Heart right ventricle (tissue), 16 donors: ENCODE data around the gene KIF14. TPM values are rescaled to one million over a fixed set of nuclear protein-coding genes. Genes with fewer than 3 reads are reported as not detected.
"Not testable (repeated sequence)": the region's sequence is repeated elsewhere in the genome, so short reads cannot be mapped to it uniquely, and the experiment has no call there.

ENCODE experiments used
- ATAC-seq, 8 donors: fragments of 200-7000 bp; cut with Tn5 transposase; one replicate each; pipeline ENCODE4 v1.9.1; 2020; ENCODE audit warnings: mild to moderate bottlenecking in 8 of 8, moderate library complexity in 8 of 8, moderate number of reproducible peaks in 1 of 8
- DNase-seq, 2 donors: peaks; one replicate each; pipeline ENCODE4 v3.0.0-alpha.2; 2020
- H3K27ac ChIP-seq, 10 donors: fragments of 200-600 bp; sonication (generic) in 2 of 10; one replicate each; pipeline versions ENCODE4 v1.5.0 to v1.8.0; 2020 to 2022; ENCODE audit warnings: mild to moderate bottlenecking in 3 of 10
- H3K27me3 ChIP-seq, 7 donors: fragments of 200-600 bp; one replicate each; pipeline ENCODE4 v1.8.0; 2021 to 2022; ENCODE audit warnings: mild to moderate bottlenecking in 2 of 7
- H3K36me3 ChIP-seq, 9 donors: fragments of 200-600 bp; sonication (generic) in 1 of 9; one replicate each; pipeline versions ENCODE4 v1.5.0 to v1.8.0; 2020 to 2022; ENCODE audit warnings: mild to moderate bottlenecking in 2 of 9
- H3K4me1 ChIP-seq, 9 donors: fragments of 200-600 bp; sonication (generic) in 1 of 9; one replicate each; pipeline versions ENCODE4 v1.5.0 to v1.8.0; 2020 to 2022; ENCODE audit warnings: mild to moderate bottlenecking in 4 of 9
- H3K4me3 ChIP-seq, 10 donors: fragments of 200-600 bp; sonication (generic) in 2 of 10; one replicate each; pipeline versions ENCODE4 v1.5.0 to v1.8.0; 2020 to 2022; ENCODE audit warnings: mild to moderate bottlenecking in 7 of 10, moderate library complexity in 2 of 10
- H3K9me3 ChIP-seq, 11 donors: fragments of 200-600 bp in 10 of 11; sonication (generic) in 2 of 11; one replicate each; pipeline versions ENCODE4 v1.5.0 to v1.8.0; 2013 to 2022; ENCODE audit warnings: mild to moderate bottlenecking in 2 of 11, control low read depth in 1 of 11, moderate library complexity in 1 of 11
- CTCF ChIP-seq, 9 donors: fragments of 200-600 bp; sonication (generic) in 2 of 9; IDR thresholded peaks; one replicate each; pipeline versions ENCODE4 v1.5.0 to v1.8.0; 2021 to 2022; ENCODE audit warnings: antibody characterized with exemption in 9 of 9, mild to moderate bottlenecking in 5 of 9, moderate library complexity in 1 of 9
- WGBS, 2 donors: extraction: QIAGEN DNeasy Blood & Tissue Kit; methylation state at CpG; one replicate each; pipeline ENCODE4 v1.1.7; 2013; ENCODE audit warnings: inconsistent platforms in 1 of 2; 5-methylcytosine and 5-hydroxymethylcytosine counted together
- intact Hi-C, 10 donors: fragments of 100-400 bp; cut with DNase I; formaldehyde crosslinking; loops; one replicate each; pipeline versions ENCODE4 v1.11.1 to v1.14.2; 2022
- polyA plus RNA-seq, 2 donors: library from polyadenylated mRNA; stranded (reverse); fragments of 200-250 nt; gene quantifications; one replicate each; pipeline ENCODE4 v1.2.3, GENCODE V29; 2013
- total RNA-seq, 10 donors: library from RNA; stranded (reverse); fragmentation: NEBNext Ultra II Directional in 3 of 10; extraction: Animal tissue kit (Norgen Biotek cat#: 25700) in 3 of 10; gene quantifications; one replicate each; pipeline versions ENCODE4 v1.2.1 to v1.2.4, GENCODE V29; 2021 to 2023
- donor health status: Arrhythmogenic right ventricular cardiomyopathy.
- donor health status: ischemic (EF 13 %, LVEDD 7.1; RV severe dilation, severe dysfunction).
- donor health status: healthy with polysubstance abuse.
- donor health status: DM: no; HTN: yes; CAD: no.
- donor health status: DM: no; HTN: no; CAD: no.
- donor health status: ischemic (EF 25% LVEDD 6.9; RV normal size, moderate dysfunction).
- donor health status: ischemic (EF 25% LVEDD 5.7; RV mildly dilated, moderate dysfunction).
- donor health status: healthy.
- donor health status: DM: yes; HTN: yes; CAD: no.
- donor health status: Ischemic cardiomyopathy.
- donor health status: ischemic (EF 35%, LVEDD 5.7; RV mildly dilated, moderate dysfunction).
- donor health status: nonischemic (EF 11% LVEDD 7.7; RV severe dilation, severe dysfunction).
- donor health status: DM: yes; HTN: yes; CAD: no.
- donor health status: PGD.
- donor health status: ischemic (EF 29% LVEDD 5.4; RV normal size, mild dysfunction).
- donor health status: nonischemic (EF 23%, LVEDD 6.1; RV moderate dilation, normal function).

Gene KIF14
- total and polyA plus RNA-seq, 12 donors: under 0.01 to 1.3 (median 0.05) TPM; not detected in 2

GRCh38 chr1:200631375-200631774 is 10.8 kb upstream of the KIF14 start:
- no peak overlapping the region for H3K4me3 ChIP-seq
- peaks cover 0 to 20% (median 0%) of the 10 kb centered on the region in 9 donors for H3K4me1 ChIP-seq
- no peaks in the 10 kb centered on the region for H3K36me3 ChIP-seq
- 93 to 95% methylated on average over 1 of the region's 1 CpG for WGBS, 2 donors
- H3K9me3 ChIP-seq: no peaks in the 10 kb centered on the region
- no peak for ATAC-seq
- intact Hi-C loops: no loop called here
- no peak for DNase-seq
- H3K27me3 ChIP-seq: no peaks in the 10 kb centered on the region
- TF ChIP-seq CTCF (IDR thresholded peaks at IDR 0.05): no peak
- H3K27ac ChIP-seq: no peak overlapping the region

GRCh38 chr1:200630515-200630899 is 10.0 kb upstream of the KIF14 start:
- intact Hi-C loops, H3K4me3 ChIP-seq, DNase-seq, H3K27ac ChIP-seq, H3K9me3 ChIP-seq, ATAC-seq, H3K36me3 ChIP-seq, H3K27me3 ChIP-seq: not testable (repeated sequence)
- 97 to 98% methylated on average over 8 of the region's 8 CpGs for WGBS, 2 donors
- H3K4me1 ChIP-seq: peaks cover 0 to 20% (median 0%) of the 10 kb centered on the region in 9 donors

- Histone ChIP-seq H3K4me1 (peaks cover 0 to 24% (median 0%) of the 10 kb centered on the region in 9 donors), H3K27ac (no peak overlapping the region), H3K4me3 (no peak overlapping the region), H3K9me3 (no peaks in the 10 kb centered on the region), H3K27me3 (no peaks in the 10 kb centered on the region), H3K36me3 (no peaks in the 10 kb centered on the region)
- WGBS, 2 donors: 82 to 86% methylated on average over 9 of the region's 9 CpGs
- DNase-seq: no peak
- no peak for ATAC-seq
- TF ChIP-seq CTCF (IDR thresholded peaks at IDR 0.05): no peak
- intact Hi-C loops: loop anchor here in 5 of 10 donors (5.0 to 10.0 kb wide), 5 partner anchors 172 to 485 kb away; partner anchors contain the start of gene CACNA1S (in 1 of the 5)
Observed at GRCh38 chr1:200629876-200630514, 9.4 kb upstream of the KIF14 start.

GRCh38 chr1:200628223-200628881 is 7.8 kb upstream of the KIF14 start:
- intact Hi-C loops: loop anchor here in 5 of 10 donors (5.0 to 10.0 kb wide), 5 partner anchors 174 to 486 kb away; partner anchors contain the start of gene CACNA1S (in 1 of the 5)
- Histone ChIP-seq H3K27me3 (no peaks in the 10 kb centered on the region), H3K27ac (peak overlapping the region in 1 of 10 donors; percentile 26), H3K36me3 (no peaks in the 10 kb centered on the region), H3K9me3 (no peaks in the 10 kb centered on the region), H3K4me3 (no peak overlapping the region), H3K4me1 (peaks cover 0 to 25% (median 0%) of the 10 kb centered on the region in 9 donors)
- ATAC-seq (peak in 2 of 8 donors; percentile 29 to 38), DNase-seq (no peak)
- TF ChIP-seq CTCF (IDR thresholded peaks at IDR 0.05): no peak
- WGBS, 2 donors: 64 to 72% methylated on average over 7 of the region's 7 CpGs
